GM18511 (cell line): ENCODE measurements around the gene SEPHS1.
"Not testable (repeated sequence)": the region's sequence is repeated elsewhere in the genome, so short reads cannot be mapped to it uniquely, and the experiment has no call there.

Experiments
- ATAC-seq: cut with Tn5 transposase; IDR thresholded peaks from one replicate; pipeline ENCODE4 v1.9.1; 2021; ENCODE audit warnings: mild to moderate bottlenecking, moderate library complexity; ENCODE audit not compliant: unreplicated experiment

SEPHS1 gene

DNA sequence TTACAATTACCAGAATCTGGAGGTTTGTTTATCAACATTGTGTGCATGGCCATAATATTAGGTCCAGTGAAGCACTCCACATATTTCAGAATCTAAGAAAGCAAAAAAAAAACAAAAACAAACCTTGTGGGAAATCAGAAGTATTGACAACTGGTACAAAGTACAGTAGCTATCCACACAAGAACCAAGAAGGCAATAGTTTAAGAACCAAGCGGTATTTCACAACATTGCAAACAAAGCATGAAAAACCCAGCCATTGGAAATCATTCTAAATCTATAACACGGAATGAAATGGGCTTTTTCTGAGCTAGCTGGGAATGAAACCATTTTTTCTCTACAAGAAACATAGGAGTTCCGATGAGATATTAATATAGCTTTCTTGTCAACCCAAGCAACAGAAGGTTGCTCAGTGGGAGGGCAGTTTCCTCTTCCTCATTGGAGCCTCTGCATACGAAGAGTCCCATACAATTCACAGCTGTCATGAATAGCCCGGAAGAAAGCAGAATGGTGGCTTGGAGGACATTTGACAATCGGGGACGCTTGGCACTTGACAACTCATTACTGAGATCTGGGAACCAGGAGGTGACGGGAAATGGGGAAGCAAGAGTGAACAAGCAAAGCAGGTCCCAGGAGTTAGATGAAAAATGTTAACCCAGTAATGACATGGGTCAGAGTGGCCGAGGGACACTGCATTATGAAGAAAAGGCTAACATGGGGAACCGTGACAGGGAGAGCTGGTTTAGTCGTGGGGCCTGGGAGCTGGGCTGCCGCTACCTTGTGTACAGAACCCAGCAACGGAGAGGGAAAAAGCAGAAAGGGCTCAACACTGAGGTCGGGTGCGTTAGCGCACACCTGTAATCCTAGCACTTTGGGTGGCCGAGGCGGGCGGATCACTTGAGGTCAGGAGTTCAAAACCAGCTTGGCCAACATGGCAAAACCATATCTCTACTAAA is 56.0 kb downstream of the SEPHS1 start:
- no peak for ATAC-seq

DNA sequence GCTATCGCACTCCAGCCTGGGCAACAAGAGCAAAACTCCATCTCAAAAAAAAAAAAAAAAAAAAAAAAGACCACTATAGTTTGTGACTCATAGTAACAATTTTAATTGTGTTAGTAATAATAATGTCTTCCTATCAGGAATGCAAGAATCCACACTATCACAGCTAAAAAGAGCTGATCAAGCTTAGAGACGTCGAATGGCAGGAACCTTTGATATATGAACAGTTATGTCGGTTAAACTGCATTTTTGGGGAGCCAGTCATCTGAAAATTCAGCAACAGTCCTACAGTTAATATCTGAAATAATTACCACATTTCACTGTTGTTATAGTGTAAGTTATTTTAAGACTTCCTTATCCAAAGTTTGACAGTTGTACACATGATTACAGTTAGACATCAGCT is 57.0 kb downstream of the SEPHS1 start:
- ATAC-seq = no peak

DNA sequence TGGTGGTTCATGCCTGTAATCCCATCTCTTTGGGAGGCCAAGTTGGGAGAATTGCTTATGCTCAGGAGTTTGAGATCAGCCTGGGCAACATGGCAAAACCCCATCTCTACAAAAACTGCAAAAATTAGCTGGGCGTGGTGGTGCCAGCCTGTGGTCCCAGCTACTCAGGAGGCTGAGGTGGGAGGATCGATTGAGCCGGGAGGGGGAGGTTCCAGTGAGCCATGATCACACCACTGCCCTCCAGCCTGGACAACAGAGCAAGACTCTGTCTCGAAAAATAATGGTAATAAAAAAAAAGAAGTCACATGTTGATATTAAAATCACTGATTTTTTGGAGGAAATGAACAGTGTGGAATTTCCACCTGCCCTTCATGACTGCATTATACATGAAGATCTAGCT is 64.0 kb downstream of the SEPHS1 start:
- no peak for ATAC-seq

DNA sequence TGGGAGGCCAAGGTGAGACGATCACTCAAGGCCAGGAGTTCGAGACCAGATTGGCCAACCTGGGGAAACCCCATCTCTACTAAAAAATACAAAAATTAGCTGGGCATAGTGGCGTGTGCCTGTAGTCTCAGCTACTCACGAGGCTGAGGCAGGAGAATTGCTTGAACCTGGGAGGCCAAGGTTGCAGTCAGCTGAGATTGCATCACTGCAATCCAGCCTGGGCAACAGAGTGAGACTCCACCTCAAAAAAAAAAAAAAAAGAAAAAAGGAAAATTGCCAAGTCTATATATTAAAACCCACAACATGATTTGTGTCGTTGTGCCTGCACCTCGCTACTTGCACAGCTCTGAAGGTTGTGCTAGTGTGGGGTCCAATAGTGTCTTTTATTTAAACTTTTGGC is 65.7 kb downstream of the SEPHS1 start:
- ATAC-seq = not testable (repeated sequence)

DNA sequence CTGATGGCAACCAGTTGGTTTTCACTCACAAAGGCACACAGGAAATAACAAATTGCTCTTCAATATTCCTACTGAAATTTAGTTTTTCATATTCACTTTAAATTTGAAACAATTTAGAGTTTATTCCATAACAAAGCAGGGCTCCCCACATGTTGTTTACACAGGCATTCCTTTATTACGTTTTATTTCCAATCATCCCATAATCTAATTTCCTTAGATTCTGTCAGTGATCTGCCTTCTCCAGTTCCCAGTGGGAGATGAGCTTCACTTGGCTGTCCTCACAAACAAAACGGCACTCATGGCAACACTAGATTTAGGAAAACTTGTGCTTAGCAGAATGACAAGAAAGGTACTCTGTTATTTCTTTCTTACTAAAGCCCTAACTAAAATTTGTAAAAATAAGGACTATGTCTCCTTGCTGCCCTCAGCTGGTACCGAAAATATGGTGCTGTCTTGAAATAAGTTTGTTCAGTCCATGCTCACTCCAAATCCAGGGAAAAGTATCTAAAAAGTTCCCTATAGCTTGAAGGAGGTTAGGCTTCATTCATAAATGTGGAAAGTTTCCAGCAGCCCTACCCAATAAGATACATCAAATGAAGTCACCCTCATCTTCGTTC is 71.2 kb downstream of the SEPHS1 start:
- no peak for ATAC-seq

DNA sequence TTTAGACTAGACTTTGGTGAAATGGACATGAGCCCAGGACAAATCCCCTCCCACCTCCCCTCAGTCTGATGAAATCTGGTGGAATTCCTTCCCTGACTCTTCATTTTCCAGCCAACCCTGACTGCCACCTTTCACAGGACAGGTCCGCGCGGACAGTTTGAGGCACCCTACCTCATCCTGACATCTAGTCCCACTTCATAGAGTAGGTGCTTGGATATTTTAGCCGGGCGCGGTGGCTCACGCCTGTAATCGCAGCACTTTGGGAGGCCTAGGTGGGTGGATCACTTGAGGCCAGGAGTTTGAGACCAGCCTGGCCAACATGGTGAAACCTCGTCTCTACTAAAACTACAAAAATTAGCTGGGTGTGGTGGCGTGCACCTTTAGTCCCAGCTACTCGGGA is 71.9 kb downstream of the SEPHS1 start:
- ATAC-seq = not testable (repeated sequence)

DNA sequence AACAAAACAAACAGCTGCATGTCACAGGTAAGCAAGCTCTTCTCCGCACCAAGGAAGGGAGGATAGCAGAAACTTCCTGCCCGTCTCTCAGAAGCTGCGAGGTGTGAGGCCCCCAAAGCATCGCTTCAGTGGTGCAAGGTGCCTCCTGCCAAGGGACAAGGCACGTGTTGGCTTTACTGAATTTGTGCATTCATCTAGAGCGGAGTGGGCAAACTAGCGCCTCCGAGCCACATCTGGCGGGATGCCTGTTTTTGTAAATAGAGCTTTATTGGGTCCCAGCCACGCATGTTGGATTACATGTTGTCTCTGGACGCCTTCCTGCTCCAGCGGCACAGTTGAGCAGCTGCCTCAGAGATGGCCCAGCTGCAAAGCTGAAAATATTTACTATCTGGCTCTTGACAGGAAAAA is 75.9 kb downstream of the SEPHS1 start:
- ATAC-seq = no peak

DNA sequence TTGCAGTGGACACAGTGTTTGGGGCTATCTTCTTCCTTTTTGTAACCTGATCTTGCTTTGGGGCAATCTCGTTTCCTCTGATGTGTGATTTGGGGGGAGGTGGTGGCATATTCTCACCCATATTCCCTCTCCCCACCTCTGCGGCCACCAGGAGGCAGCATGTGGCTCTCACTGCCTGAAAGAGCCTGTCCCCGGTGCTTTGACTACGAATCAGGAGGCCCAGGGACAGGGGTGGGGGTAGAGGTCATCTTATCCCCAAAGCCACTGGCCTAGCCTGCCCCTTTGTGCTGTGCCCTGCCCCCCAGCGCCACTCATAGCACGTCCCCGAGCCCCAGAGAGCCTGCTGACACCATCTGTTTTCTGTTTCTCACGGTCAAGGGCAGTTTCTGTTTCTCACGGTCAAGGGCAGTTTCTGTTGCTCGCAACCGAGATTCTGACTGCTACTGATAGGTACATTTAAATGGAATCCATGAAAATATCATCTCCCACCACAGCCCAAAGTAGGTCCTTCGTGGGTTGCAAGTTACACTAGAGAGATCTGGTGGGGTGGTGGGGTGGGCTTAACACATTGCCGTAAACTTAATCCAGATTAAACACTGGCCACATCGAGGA is 76.4 kb downstream of the SEPHS1 start:
- ATAC-seq = no peak

DNA sequence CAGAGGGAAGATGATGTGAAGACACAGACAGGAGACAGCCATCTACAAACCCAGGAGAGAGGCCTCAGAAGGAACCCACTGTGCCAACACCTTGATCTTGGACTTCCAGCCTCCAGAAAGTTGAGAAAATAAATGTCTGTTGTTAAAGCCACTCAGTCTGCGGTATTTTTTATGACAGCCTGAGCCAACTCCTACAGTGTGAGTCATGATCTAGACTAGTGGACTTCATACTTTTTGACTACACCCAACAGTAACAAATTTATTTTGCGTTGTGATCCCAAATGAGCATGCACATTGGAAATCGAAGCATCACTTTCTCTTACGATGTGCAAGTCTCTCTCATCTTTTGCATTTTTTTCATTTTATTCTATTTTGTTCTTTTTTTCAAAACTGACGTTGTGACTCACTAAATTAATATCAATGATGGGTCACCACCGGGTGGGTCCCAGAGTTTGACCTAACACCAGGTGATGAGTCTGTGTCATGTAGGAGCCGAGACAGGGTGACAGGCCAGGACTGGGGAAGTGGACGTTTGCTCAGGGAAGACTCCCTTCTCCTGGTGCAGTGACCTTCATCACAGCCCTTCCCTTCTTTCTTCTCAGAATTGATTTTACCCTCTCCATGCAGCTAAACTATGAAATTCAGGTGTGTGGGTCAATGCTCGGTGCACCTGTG is 77.1 kb downstream of the SEPHS1 start:
- ATAC-seq = no peak

DNA sequence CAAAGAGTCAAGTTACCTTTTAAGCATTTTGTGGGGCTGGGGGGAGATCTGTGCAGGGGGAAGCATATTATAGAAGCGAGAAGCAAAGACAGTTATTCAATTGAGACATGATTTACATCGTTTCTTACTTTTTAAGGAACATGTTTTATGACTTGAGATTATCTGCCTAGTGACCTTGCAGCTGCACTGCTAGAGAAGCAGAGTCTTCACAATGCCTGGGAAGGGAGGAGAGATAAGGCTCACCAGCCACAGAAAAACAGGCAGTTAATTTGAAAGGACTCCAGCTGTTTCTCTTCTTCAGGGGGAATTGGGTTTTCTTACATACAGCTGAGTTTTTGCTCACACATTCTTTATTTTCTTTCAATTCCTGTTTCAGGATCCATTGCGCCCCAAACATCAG is 79.3 kb downstream of the SEPHS1 start:
- ATAC-seq = no peak

DNA sequence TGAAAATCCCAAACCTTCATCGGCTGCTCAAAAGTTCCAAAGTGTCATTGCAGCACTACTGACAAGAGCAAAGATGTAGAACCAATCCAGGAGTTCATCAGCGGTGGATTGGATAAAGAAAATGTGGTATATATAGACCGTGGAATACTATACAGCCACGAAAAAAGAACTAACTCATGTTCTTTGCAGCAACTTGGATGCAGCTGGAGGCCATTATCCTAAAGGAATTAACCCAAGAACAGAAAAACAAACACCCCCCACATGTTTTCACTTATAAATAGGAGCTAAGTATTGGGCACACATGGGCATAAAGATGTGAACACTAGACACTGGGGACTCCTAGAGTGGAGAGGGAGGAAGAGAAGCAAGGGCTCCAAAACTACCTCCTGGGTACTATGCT is 79.8 kb downstream of the SEPHS1 start:
- ATAC-seq = no peak
